Activated T-helper 1 cell treated with anti-CD3 and anti-CD28 coated beads, Interleukin-2, amount 50 U/mL, for 16 hours (primary cell): ENCODE data around the gene CXADR.
"Not testable (repeated sequence)": the region's sequence is repeated elsewhere in the genome, so short reads cannot be mapped to it uniquely, and the experiment has no call there.

ENCODE experiments used
- DNase-seq, 2 donors: peaks; one replicate each; pipeline ENCODE4 v3.0.0-alpha.2; 2020; ENCODE audit warnings: low read depth in 1 of 2, low spot score in 1 of 2

The CXADR gene

GRCh38 chr21:17501107-17502006 lies 11.5 kb upstream of the CXADR start:
- DNase-seq, result no peak

GRCh38 chr21:17502985-17503384 lies 9.9 kb upstream of the CXADR start:
- DNase-seq, result not testable (repeated sequence)

DNA sequence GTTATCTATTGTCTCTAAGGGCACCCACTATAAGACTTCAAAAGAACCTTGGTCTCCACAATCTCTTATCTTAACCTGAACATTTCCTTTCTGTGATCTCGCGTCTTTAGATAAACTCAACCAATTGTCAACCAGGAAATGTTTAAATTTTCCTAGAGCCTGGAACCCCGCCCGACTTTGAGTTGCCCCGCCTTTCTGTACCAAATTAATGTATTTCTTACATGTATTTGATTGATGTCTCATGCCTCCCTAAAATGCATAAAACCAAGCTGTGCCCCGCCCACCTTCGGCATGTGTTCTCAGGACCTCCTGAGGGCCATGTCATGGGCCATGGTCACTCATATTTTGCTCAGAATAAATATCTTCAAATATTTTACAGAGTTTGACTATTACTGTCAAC lies 5.9 kb upstream of the CXADR start:
- no peak for DNase-seq

- no peak for DNase-seq
Observed at GRCh38 chr21:17507591-17507990, 5.3 kb upstream of the CXADR start.

GRCh38 chr21:17513214-17514123 lies 626 bp downstream of the CXADR start:
- no peak for DNase-seq

GRCh38 chr21:17514124-17514845 lies 1.4 kb downstream of the CXADR start:
- DNase-seq, result no peak

DNA sequence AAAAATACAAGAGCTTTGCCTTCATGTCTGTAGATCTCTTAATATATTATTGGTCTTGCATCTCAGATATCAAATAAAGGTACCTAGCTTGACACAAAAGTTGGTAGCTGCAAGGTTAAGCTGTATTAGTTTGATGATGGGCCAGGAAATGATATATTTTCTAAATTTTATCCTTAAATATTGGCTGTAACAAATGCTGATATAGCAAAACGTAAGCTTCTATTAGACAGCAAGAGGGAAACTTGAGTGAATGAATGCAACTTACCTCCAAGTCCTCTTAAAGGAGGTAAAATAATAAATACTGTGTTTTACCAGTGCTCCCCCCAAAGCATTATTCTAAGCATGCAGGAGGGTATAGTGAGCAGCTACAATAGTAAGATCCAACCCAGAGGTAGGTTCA lies 4.2 kb downstream of the CXADR start:
- DNase-seq, result not testable (repeated sequence)

GRCh38 chr21:17519208-17519738 lies 6.4 kb downstream of the CXADR start:
- DNase-seq, result no peak

GRCh38 chr21:17519965-17520609 lies 7.2 kb downstream of the CXADR start:
- DNase-seq, result no peak

GRCh38 chr21:17523007-17523451 lies 10.2 kb downstream of the CXADR start:
- no peak for DNase-seq

DNA sequence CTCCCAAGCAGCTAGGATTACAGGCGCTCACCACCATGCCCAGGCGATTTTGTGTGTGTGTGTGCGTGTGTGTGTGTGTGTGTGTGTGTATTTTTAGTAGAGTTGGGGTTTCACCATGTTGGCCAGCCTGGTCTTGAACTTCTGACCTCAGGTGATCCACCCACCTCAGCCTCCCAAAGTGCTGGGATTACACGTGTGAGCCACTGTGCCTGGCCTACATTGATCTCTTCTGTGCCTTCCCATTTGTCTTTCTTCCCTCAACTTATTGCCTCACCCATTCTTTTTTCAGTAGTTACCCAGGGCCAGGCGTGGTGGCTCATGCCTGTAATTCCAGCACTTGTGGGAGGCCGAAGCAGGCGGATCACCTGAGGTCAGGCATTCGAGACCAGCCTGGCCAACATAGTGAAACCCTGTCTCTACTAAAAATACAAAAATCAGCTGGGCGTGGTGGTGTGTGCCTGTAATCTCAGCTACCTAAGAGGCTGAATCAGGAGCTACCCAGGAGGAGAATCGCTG lies 11.2 kb downstream of the CXADR start:
- not testable (repeated sequence) for DNase-seq

GRCh38 chr21:17524635-17525034 lies 11.8 kb downstream of the CXADR start:
- no peak for DNase-seq

DNA sequence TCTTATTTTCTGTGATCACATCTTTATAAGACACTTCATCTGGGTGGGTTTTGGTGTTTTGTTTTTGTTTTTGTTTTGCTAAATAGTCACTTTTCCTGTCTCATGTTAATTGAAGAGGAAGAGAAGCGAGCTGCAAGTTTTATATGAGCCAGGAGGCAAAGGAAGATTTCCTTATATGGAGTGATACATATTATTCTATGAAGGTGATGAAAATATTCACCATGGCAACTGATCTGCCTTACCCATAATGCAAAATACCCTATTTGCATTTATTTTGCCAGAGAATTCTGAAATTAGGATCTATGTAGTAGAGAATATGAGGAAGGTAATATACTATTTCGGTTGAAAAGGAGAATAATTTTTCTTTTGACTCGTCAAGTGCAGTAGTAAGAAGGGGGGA lies 13.9 kb downstream of the CXADR start:
- DNase-seq, result no peak

- DNase-seq, result no peak
Observed at GRCh38 chr21:17527240-17527639, 14.4 kb downstream of the CXADR start.

GRCh38 chr21:17527711-17528110 lies 14.9 kb downstream of the CXADR start:
- DNase-seq, result no peak

DNA sequence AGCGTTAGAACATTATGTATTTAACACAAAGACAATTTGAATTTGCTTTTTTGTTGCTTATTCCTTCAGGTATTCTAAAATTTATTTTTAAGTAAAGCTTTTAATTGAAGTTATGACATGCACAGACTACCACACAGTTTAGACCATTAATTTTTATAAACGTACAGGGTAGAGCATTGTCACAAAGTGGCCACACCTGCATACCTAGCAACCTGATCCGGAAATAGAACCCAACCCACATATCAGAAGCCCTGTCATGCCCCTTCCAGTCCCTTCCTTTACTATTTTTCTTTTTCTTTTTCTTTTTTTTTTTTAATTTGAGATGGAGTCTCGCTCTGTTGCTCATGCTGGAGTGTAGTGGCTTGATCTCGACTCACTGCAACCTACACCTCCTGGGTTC lies 16.8 kb downstream of the CXADR start:
- no peak for DNase-seq

GRCh38 chr21:17532292-17532691 lies 19.4 kb downstream of the CXADR start:
- DNase-seq, result no peak

- DNase-seq, result no peak
Observed at GRCh38 chr21:17536381-17536780, 23.5 kb downstream of the CXADR start.

DNA sequence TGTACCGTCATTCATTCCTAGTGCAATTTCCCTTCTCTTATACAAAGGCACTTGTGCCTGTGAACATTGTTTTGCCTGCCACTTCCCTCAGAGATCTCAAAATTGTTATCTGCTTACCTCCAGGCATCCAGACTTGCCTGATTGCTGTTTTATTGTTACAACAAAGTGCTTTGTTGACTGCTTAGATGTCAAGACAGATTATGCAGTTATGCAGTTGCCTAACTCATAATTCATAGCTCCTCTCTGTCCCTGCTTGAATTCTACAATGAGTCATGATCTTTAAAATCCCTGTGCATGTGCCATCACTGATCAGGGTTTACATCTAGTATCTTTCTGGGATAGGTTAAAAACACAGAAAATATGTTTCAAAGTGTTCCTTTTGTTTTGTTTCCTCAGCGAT lies 24.5 kb downstream of the CXADR start:
- no peak for DNase-seq

GRCh38 chr21:17538576-17538975 lies 25.7 kb downstream of the CXADR start:
- no peak for DNase-seq
